Ramos (cell line): Measurements from ENCODE around the gene PTPN4.
"Not testable (repeated sequence)": the region's sequence is repeated elsewhere in the genome, so short reads cannot be mapped to it uniquely, and the experiment has no call there.

Experiments used
- in situ Hi-C: fragments of 300-500 bp; cut with MboI; formaldehyde crosslinking; loops from one replicate; pipeline ENCODE4 v1.14.3; 2022; ENCODE audit warnings: low sequenced_read_pairs; ENCODE audit not compliant: unreplicated experiment

The PTPN4 gene

DNA sequence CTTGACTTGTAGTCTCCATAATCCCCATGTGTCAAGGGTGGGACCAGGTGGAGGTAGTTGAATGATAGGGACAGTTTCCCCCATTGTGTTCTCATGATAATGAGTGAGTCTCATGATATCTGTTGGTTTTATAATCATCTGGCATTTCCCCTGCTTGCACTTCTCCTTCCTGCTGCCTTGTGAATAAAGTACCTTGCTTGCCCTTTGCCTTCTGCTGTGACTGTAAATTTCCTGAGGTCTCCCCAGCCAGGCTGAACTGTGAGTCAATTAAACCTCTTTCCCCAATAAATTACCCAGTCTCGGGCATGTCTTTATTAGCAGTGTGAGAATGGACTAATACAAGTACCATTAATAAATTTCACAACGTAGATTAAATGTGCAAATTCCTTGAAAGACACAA is 150.8 kb downstream of the PTPN4 start:
- in situ Hi-C loops = no loop called here

DNA sequence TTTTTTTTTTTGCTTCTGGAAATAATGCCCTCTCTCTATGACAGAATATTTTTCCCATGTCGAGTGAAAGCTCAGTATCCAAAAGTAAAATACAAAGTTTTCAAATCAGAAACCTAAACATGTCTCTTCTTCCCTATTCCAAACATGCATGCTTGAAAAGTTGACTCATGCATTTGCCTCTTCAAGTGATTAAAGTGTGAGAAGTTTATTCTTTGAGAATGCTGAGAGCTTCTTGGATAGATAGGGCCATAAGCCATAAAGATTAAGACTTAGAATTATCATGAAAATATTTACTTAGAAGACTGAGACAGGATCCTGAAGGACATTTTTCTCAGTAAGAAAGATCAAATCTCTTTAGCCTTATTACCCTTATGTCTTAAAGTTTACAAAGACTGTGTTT is 154.5 kb downstream of the PTPN4 start:
- in situ Hi-C loops = no loop called here

DNA sequence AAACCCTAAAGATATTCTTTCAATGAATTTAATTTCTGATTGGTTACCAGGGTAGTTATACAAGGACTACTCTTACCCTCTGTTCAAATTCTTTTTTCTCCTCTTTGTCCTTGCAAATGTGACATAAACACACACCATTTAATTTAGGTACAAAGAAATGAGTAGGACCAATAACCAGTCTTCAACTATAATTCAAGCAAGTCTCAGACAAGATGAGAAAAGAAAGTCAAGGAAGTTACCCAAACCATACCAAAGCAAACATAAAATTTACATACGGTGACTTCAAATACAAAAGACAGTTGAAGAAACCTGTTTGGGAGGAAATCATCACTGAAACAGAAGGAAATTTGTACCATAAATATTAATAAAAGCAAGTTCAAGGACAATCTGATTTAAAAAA is 162.1 kb downstream of the PTPN4 start:
- in situ Hi-C loops = no loop called here

DNA sequence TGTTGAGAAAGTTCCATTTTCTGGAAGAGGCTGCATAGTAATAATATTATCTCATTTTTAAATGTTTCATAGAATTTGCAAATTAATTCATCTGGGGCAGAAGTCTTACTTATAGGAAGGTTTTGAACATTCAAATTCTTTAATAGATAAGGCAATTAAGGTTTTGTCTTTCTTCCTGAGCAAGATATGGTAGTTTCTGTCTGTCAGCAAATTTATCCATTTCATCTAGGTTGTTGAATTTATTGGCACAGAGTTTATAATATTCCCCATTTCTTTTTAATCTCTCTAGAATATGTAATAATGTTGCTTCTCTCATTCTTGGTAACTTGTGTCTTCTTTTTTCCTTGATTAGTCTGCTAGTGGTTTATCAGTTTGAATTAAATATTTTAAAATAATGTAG is 163.0 kb downstream of the PTPN4 start:
- in situ Hi-C loops = no loop called here

DNA sequence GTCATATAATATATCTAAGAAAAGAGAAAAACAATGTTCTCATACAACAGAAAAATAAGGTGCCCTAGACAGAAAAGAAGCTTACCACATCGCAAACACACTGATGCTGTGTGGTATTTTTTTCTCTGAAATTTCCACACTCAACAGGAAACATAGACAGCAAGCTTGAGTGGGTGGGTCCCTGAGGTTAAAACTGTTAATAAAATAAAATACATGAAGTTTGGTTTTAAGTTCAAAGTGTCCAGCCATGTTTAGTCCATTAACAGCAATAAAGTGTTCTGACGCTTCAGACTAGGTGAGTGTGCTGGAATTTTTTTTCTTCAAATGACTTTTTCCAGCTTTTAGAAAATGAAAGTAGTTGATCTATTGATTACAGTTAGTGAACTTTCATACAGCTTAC is 169.8 kb downstream of the PTPN4 start:
- in situ Hi-C loops = no loop called here

DNA sequence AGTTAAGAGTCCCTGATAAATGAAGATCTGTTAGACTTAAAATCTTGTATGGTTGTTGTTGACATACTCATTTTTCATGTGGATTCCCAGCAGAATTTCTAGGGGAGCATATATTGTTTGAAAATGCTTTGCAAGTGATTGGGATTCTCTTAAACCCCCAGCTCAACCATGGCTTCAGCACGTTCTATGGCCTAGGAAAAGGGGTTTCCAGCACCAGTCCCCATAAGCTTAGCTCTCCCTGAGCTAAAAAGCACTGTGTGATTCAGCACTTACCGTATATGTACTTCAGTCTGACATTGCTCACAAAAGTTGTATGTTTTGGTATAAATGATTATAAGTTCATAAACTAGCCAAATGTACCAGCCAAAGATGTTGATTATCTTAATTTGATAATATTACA is 173.1 kb downstream of the PTPN4 start:
- in situ Hi-C loops = no loop called here

DNA sequence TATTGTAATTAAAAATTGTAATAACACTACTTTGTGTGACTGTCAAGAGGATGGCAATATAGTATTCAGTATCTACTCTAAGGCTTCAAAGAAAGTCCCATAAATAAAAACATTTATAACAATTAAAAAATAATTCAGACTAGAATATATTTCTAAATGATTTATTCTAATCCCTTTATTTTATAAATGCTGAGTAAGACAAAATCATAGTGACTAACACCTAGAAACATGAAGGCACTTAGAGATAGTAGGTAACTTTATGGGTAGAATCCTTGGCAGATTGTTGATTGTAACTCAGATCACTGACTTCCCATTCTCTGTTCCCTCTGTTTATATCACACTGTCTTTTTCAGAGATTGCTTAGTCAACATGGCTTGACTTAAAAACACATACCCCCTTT is 174.6 kb downstream of the PTPN4 start:
- in situ Hi-C loops = no loop called here

DNA sequence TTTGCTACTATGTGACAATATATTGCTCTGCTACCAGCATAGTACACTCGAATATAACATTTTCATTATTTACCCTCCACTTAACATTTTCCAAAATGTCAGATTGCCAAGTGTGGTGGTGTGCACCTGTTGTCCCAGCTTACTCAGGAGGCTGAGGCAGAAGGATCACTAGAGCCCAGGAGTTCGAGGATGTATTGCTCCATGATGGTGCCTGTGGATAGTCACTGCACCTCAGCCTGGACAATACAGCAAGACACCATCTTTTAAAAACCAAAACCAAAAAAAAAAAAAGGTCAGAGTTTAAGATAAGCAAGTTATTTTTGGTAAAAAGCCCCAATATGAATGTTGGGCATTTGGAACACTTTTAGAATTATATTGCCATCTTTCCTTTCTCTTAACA is 178.0 kb downstream of the PTPN4 start:
- in situ Hi-C loops = no loop called here

DNA sequence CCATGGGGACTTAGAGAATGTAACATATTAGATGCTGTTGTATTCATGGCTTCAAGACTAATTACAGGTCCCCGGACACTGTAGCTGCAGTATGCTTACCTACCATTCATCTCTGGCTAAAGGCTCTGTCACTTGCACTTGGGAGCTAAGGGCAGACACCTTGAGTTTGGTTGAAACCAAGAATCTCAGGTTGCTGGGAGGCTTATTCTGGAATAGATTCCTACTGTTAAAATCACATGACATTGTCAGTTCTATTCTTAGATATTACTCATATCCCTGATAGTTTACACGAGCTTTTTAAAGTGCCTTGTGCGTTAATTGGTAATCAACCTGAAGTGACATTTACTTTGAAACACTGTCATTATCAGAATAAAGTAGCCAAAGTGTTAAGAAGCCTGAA is 180.2 kb downstream of the PTPN4 start:
- in situ Hi-C loops = no loop called here

DNA sequence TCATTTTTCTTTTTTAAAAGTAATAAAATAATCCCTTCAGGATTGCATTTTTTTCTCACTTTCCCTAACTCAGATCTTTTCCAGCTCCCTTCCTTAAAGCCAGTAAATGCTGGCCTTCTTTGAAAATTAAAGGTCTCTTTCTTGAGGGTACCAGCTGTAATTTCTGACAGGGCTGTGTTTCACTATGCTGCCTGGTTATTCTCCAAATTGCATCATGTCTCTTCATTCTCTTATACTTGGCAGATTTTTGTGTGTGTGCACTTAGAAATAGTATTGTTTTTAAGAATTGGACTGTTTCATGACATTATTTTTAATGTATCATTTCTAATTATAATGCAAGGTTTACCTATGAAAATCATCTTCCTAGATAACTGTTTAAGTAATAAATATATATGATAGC is 181.1 kb downstream of the PTPN4 start:
- in situ Hi-C loops = no loop called here

DNA sequence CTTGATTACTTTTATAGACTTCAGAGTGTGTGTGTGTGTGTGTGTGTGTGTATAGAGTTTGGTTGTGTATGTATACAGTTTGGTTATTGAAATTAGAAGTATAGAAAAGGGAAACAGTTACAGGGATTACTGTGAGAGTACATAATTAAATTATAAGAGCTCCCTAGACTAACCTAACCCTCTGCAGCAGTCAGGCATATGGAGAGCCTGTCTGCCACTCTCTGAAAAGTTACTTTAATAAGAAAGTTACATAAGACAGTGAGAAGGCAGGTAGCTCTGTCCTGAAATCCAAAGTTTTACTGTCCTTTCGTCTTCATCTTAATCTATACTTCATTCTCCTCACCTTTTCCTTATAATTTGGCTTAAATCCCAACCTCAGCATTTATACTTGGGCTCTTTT is 181.7 kb downstream of the PTPN4 start:
- in situ Hi-C loops = no loop called here

DNA sequence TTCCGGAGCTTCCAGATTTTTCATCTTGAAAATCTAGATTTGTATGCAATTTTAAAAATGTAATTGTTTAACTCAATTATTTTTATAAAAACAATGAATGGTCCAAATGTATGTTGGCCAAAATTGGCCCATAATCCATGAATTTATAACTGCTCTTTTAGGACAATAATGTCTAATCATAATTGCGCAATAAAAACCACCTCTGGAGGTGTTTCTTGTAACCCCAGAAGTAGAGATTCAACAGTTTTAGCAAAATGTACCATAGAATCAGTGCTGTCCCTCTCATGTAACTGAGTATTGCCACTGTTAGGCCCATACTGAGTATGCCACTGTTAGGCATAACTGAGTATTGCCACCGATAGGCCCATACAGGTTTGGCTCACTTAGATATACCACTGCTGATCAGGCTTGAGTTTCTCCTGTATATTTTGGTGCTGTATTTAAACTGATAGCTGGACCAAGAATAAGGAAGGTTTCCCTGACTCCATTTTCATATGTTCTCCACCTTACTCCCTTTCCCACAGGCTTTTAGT is 182.3 kb downstream of the PTPN4 start:
- in situ Hi-C loops = no loop called here

DNA sequence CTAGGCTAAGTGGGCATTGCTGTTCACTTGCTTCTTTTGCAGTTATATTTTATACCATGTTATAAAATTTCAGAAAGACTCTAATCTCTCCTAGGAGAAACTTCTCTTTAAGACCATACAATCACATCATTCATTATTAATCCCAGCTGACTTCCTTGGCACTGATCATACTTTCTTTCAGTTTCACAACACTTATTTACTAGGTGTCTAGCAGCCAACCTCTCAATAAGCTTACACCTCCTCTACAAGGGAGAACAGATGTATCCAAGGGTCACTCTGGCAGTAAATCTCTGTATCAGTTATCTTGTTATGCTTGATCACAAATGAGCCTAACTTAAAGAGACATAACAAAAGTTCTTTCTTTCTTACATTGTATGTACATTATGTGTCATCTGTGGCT is 183.3 kb downstream of the PTPN4 start:
- in situ Hi-C loops = no loop called here

DNA sequence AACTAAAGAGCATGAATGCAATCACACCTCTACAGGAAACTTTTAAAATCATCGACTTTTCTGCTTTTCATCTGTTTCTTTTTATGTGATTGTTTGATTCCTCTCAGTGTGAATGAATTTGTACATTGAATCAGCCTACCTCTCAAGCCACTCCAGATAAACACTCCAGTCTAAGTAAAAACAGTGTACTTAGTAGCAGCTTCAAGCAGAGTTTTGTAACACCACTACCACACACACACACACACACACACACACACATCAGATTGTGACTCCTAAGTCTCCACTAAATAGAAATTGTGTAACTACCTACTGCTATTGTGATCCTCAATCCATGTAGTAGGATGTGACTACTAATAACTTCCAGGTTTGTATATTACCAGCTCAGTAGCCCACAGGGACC is 187.8 kb downstream of the PTPN4 start:
- in situ Hi-C loops = no loop called here

DNA sequence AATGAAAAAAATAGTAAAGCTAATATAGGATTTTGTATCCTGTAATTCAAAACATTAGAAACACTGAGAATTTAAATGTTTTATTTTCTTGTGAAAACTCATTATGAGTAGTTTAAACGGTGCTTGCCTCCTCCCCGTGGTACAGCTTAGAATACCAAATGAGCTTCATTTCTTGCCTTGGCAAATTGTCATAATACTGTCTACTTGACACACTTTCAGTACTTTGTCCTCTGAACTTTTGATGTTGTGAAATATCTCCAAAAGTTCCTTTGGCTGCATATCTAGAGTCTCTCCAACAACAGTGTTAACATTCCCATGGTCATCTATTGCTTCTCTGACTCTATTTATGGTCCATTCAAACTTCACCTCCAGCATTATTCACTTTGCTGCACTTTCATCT is 191.2 kb downstream of the PTPN4 start:
- in situ Hi-C loops = no loop called here

DNA sequence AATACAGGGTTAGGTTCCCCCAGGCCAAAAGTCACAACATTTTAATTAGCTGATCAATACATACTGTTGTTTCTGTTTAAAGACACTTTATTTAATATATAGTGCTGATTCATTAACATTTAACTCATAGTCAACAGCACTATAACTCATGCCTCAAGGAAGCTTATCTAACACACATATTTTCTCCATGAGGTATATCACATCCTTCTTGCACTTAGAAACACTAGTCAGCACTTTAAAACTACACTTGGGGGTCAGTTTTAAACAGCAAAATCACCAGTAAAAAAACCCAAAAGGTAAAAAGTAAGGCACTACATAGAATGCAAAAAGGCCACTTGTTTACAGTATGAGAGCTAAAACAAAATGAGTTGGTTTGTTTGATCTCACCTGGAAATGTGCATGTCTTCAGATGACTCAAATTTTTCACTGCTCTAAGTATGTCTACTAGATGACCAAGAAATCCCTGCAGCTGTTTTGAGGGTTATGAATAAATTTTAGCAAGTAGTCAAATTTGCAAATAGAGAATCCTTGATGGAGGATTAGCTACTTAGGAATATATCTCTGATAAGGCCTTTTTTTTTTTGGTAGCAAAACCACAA is 199.0 kb downstream of the PTPN4 start:
- in situ Hi-C loops = no loop called here

DNA sequence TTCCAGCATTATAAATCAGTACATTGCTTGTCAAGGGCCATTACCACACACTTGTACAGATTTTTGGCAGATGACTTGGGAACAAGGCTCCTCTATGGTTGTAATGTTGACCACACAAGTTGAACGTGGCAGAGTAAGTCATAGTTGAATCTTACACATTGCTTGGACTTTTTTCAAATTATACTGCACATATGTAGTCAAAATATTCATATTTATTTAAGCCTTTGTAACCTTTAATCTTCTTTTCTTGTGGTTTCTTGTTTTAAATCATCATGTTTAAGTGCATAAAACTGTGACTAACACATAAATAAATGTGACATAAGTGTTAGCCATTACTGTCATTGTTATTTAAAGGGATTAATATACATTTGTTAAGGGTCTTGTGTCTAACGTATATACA is 201.1 kb downstream of the PTPN4 start:
- in situ Hi-C loops = no loop called here

DNA sequence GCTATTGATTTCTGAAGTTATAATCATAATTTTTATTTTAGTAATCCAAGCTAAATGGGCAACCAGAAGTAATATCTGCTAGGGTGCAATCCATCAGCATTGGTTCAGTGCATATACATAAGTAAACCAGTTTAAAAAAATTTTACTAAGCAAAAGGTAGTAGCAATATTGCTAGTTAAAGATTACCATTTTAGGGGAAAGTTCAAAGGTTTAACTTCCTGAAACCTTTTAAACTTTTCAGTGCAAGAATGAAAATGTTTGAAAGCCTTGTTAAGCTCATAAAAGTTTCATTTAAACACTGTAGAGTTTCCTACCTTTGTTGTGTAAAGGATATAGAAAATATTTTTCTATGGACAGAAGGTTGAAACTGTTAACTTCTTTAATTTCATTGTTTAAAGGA is 222.2 kb downstream of the PTPN4 start:
- in situ Hi-C loops = no loop called here

DNA sequence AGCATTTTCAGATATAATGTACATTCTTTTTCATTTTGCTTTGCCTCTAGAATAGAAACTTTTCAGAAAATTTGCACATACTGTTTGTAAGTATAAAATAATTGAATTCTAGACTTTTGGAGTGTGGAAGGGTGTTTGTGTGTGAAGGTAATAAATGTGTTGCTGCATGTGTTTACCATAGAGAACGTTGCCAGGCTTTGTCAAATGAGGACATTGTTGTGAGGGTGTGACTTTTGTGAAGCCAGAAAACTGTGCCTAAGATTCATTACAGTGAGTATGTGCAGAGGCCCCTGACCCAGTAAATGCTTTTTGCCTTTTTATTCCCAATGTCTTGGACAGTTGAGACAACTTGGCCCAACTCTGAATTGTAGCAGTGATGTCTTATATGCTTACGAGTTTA is 222.8 kb downstream of the PTPN4 start:
- in situ Hi-C loops = no loop called here

DNA sequence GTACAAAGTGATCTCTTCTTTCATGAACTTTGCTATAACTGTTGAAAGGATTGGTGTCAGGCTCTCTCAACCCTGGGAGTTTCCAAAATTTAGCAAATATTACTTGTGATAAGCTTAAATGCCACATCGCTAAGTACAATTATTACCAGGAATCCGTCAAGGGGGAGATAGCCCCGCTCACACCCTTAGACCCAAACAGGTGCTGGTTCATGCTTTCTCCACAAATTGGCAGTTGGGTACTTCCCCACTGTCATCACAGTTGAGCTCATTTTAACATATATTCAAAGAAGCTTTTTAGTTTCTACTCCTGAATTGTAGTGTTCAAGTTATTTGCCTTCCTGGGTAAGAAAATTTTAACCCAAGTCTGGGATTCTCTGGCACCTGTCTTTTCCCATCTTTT is 223.4 kb downstream of the PTPN4 start:
- in situ Hi-C loops = no loop called here

DNA sequence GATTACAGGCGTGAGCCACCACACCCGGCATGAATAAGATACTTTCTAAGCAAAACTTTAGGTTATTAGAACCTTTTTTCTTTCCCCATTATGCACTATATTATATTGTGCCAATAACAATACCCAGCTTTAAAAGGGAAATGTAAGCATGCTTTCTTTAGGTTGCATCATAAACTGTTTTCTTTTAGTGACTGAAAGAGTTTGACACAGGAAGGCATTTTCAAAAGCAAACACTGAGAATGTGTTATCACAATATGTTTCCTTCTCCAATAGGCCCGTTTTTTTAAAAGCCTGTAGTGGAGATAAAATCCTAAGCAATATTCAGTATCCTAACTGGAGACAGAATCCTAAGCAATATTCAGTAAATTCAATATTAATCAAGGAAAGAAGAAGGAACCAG is 236.4 kb downstream of the PTPN4 start:
- in situ Hi-C loops = no loop called here

DNA sequence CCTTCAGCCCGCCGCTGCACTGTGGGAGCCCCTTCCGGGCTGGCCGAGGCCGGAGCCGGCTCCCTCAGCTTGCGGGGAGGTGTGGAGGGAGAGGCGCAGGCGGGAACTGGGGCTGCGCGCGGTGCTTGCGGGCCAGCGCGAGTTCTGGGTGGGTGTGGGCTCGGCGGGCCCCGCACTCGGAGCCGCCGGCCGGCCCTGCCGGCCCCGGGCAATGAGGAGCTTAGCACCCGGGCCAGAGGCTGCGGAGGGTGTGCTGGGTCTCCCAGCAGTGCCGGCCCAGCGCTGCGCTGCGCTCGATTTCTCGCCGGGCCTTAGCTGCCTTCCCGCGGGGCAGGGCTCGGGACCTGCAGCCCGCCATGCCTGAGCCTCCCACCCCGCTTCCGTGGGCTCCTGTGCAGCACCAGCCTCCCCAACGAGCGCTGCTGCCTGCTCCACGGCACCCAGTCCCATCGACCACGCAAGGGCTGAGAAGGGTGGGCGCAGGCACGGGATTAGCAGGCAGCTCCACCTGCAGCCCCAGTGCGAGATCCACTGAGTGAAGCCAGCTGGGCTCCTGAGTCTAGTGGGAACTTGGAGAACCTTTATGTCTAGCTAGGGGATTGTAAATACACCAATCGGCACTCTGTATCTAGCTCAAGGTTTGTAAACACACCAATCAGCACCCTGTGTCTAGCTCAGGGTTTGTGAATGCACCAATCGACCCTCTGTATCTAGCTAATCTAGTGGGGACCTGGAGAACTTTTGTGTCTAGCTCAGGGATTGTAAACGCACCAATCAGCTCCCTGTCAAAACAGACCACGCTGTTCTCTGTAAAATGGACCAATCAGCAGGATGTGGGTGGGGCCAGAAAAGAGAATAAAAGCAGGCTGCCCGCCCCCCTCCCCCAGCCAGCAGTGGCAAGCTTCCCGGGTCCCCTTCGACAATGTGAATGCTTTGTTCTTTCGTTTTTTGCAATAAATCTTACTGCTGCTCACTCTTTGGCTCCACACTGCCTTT is 237.5 kb downstream of the PTPN4 start:
- in situ Hi-C loops = not testable (repeated sequence)
